ENCODE measurements around the gene OCIAD1.

The OCIAD1 gene

GRCh38 chr4:48899432-48899749 is 68.5 kb downstream of the OCIAD1 start:
- no peak overlapping the region for H3K4me3 ChIP-seq (ENCODE audit: low read depth in 1 of 2, low read length in 1 of 2)
- no peaks in the 10 kb centered on the region for H3K27me3 ChIP-seq
- no peak overlapping the region for H3K27ac ChIP-seq
- TF ChIP-seq CTCF (IDR thresholded peaks at IDR 0.05) = no peak
- no peaks in the 10 kb centered on the region for H3K9me3 ChIP-seq
- H3K4me1 ChIP-seq (ENCODE audit: control insufficient read depth in 1 of 2, insufficient read depth in 1 of 2, low read depth in 1 of 2, low read length in 1 of 2) = peaks cover 0 to 6% of the 10 kb centered on the region in 2 experiments
- H3K36me3 ChIP-seq = no peaks in the 10 kb centered on the region

DNA sequence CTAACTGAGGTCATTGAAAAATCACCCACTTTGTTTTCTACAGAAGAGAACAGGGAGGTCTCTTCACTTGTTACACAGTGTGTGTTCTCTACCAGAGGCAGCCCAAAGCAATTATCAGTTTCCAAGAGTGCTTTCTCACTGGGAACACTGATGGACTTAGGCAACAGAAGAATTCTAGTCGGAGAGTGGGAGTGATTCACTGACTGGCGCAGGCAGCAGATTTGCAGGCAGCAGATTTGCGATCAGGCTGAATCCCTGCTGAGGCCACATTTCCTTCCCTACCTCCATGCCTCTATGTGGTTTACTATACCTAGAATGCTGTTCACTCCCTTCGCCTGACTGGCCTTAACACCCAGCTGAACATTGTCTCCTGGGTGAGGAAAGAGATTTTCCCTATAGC is 69.1 kb downstream of the OCIAD1 start:
- no peak overlapping the region for H3K27ac ChIP-seq
- H3K36me3 ChIP-seq = no peaks in the 10 kb centered on the region
- peaks cover 0 to 6% of the 10 kb centered on the region in 2 experiments for H3K4me1 ChIP-seq (ENCODE audit: control insufficient read depth in 1 of 2, insufficient read depth in 1 of 2, low read depth in 1 of 2, low read length in 1 of 2)
- H3K9me3 ChIP-seq = no peaks in the 10 kb centered on the region
- no peak for TF ChIP-seq CTCF (IDR thresholded peaks at IDR 0.05)
- H3K27me3 ChIP-seq = no peaks in the 10 kb centered on the region
- no peak overlapping the region for H3K4me3 ChIP-seq (ENCODE audit: low read depth in 1 of 2, low read length in 1 of 2)

GRCh38 chr4:48901196-48901595 is 70.3 kb downstream of the OCIAD1 start:
- H3K36me3 ChIP-seq = no peaks in the 10 kb centered on the region

GRCh38 chr4:48902266-48902665 is 71.4 kb downstream of the OCIAD1 start:
- Histone ChIP-seq H3K27ac (no peak overlapping the region), H3K4me3 (ENCODE audit: low read depth in 1 of 2, low read length in 1 of 2) (no peak overlapping the region), H3K4me1 (ENCODE audit: control insufficient read depth in 1 of 2, insufficient read depth in 1 of 2, low read depth in 1 of 2, low read length in 1 of 2) (peaks cover 4 to 18% of the 10 kb centered on the region in 2 experiments), H3K27me3 (peaks cover 18% of the 10 kb centered on the region), H3K9me3 (no peaks in the 10 kb centered on the region), H3K36me3 (no peaks in the 10 kb centered on the region)
- TF ChIP-seq CTCF (IDR thresholded peaks at IDR 0.05) = no peak

More at GRCh38 chr4:48901196-48901595, 70.3 kb downstream of the OCIAD1 start:
- Histone ChIP-seq H3K27me3 (peaks cover 8% of the 10 kb centered on the region), H3K4me3 (ENCODE audit: low read depth in 1 of 2, low read length in 1 of 2) (no peak overlapping the region), H3K27ac (no peak overlapping the region), H3K4me1 (ENCODE audit: control insufficient read depth in 1 of 2, insufficient read depth in 1 of 2, low read depth in 1 of 2, low read length in 1 of 2) (peaks cover 4 to 10% of the 10 kb centered on the region in 2 experiments), H3K9me3 (no peaks in the 10 kb centered on the region)
- no peak for TF ChIP-seq CTCF (IDR thresholded peaks at IDR 0.05)

DNA sequence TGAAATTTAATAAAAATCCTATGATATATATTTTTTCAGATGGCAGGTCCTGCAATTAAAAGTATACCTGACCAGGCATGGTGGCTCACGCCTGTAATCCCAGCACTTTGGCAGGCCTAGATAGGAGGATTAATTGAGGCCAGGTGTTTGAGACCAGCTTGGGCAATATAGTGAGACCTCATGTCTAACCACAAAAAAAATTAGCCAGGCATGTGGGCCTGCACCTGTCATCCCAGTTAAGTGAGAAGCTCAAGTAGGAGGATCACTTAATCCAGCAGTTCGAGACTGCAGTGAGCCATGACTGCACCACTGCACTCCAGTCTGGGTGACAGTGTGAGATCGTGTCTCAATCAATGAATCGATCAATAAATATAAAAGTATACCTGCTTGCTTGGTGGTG is 73.2 kb downstream of the OCIAD1 start:
- Histone ChIP-seq H3K4me3 (ENCODE audit: low read depth in 1 of 2, low read length in 1 of 2) (no peak overlapping the region), H3K36me3 (no peaks in the 10 kb centered on the region), H3K27ac (no peak overlapping the region), H3K9me3 (no peaks in the 10 kb centered on the region), H3K4me1 (ENCODE audit: control insufficient read depth in 1 of 2, insufficient read depth in 1 of 2, low read depth in 1 of 2, low read length in 1 of 2) (peaks cover 4 to 17% of the 10 kb centered on the region in 2 experiments), H3K27me3 (peaks cover 18% of the 10 kb centered on the region)
- no peak for TF ChIP-seq CTCF (IDR thresholded peaks at IDR 0.05)

Measured in neutrophil (primary cell).